Endodermal cell (in vitro differentiated cells): ENCODE results near the gene PRUNE2. TPM values are rescaled to one million over a fixed set of nuclear protein-coding genes. Genes with fewer than 3 reads are reported as not detected.

Source experiments
- DNase-seq: peaks from one replicate; pipeline ENCODE4 v3.0.0-alpha.2; 2017
- H3K27ac ChIP-seq: 2 replicates; pipeline ENCODE4 v1.5.1; 2013; ENCODE audit warnings: mild to moderate bottlenecking, low read depth, low read length, moderate library complexity
- H3K27me3 ChIP-seq: 2 replicates; pipeline ENCODE4 v1.6.1; 2013; ENCODE audit warnings: mild to moderate bottlenecking, low read length, moderate library complexity; ENCODE audit not compliant: insufficient read depth, control insufficient read depth, poor library complexity, severe bottlenecking
- H3K36me3 ChIP-seq: 2 replicates; pipeline ENCODE4 v1.7.0; 2013; ENCODE audit warnings: mild to moderate bottlenecking, low read length, moderate library complexity; ENCODE audit not compliant: control insufficient read depth, insufficient read depth
- H3K4me1 ChIP-seq: one replicate; pipeline ENCODE4 v1.7.0; 2013; ENCODE audit warnings: low read length; ENCODE audit not compliant: control insufficient read depth, insufficient read depth
- H3K4me3 ChIP-seq: 2 replicates; pipeline ENCODE4 v1.5.1; 2013; ENCODE audit warnings: mild to moderate bottlenecking, low read length, moderate library complexity
- H3K9ac ChIP-seq: 2 replicates; pipeline ENCODE4 v1.6.1; 2013; ENCODE audit warnings: mild to moderate bottlenecking, low read length, moderate library complexity; ENCODE audit not compliant: poor library complexity, severe bottlenecking; ENCODE audit errors: extremely low read depth
- H3K9me3 ChIP-seq: 2 replicates; pipeline ENCODE4 v1.6.1; 2013; ENCODE audit warnings: mild to moderate bottlenecking, low read length, moderate library complexity; ENCODE audit not compliant: control insufficient read depth
- H3K27ac Mint-ChIP-seq: 2 replicates; pipeline ENCODE4 v1.8.0; 2020; ENCODE audit warnings: mixed read lengths
- H3K27me3 Mint-ChIP-seq: 2 replicates; pipeline ENCODE4 v1.8.0; 2021; ENCODE audit warnings: mild to moderate bottlenecking, mixed read lengths; ENCODE audit not compliant: insufficient read depth
- H3K36me3 Mint-ChIP-seq: 2 replicates; pipeline ENCODE4 v1.8.0; 2020; ENCODE audit warnings: low read depth, mixed read lengths
- H3K4me1 Mint-ChIP-seq: 2 replicates; pipeline ENCODE4 v1.8.0; 2020; ENCODE audit warnings: mixed read lengths
- H3K4me3 Mint-ChIP-seq: 2 replicates; pipeline ENCODE4 v1.8.0; 2020; ENCODE audit warnings: mild to moderate bottlenecking, moderate library complexity, mixed read lengths
- H3K9me3 Mint-ChIP-seq: 2 replicates; pipeline ENCODE4 v1.8.0; 2020; ENCODE audit warnings: mild to moderate bottlenecking, mixed read lengths
- CTCF ChIP-seq: fragments of 200-600 bp; sonication (generic); conservative IDR thresholded peaks from 2 replicates; pipeline ENCODE4 v1.5.0; 2021; ENCODE audit warnings: antibody characterized with exemption, mild to moderate bottlenecking
- WGBS, 2 experiments: methylation state at CpG; one replicate each; pipeline versions ENCODE4 v1.1.5 to v1.1.7; 2013; ENCODE audit warnings: missing lambda C conversion rate in 2 of 2, mixed read lengths in 1 of 2; ENCODE audit not compliant: insufficient coverage in 1 of 2, insufficient read length in 1 of 2; 5-methylcytosine and 5-hydroxymethylcytosine counted together
- total RNA-seq, 2 donors: library from RNA; stranded (reverse); fragmentation: NEBNext Ultra II Directional in 1 of 2; extraction: Animal tissue kit (Norgen Biotek cat#: 25700) in 1 of 2; gene quantifications; 2 replicates in 1 of 2; 3 replicates in 1 of 2; pipeline ENCODE4 v1.2.1, GENCODE V29; 2021

The PRUNE2 gene
- total RNA-seq, 2 donors from 2014 or later: 4.1 to 6.8 TPM

DNA sequence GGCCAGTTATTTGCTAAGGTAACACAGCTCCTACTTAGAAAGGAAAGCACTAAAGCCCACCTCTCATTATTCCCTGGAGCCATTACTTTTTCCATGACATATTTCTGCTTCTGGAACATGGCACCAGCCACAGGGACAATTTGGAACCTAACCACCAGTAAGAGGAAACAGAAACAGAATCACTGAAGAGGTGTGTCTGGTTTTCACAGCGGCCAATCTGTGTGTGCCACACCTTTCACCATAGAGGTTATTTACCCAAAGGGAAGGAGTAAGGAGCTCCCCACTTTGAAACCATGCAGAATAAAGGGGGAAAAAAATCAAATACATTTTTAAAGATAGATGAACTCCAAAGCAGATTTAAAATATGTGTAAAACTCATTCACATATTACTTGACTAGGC is 21.1 kb downstream of the PRUNE2 start:
- H3K4me1 ChIP-seq: no peaks in the 10 kb centered on the region
- H3K4me3 ChIP-seq: no peak overlapping the region
- H3K27ac ChIP-seq: no peak overlapping the region
- no peaks in the 10 kb centered on the region for H3K36me3 ChIP-seq
- Mint-ChIP-seq H3K27ac (no peak overlapping the region), H3K36me3 (no peaks in the 10 kb centered on the region), H3K4me3 (no peak overlapping the region), H3K4me1 (no peaks in the 10 kb centered on the region), H3K9me3 (no peaks in the 10 kb centered on the region), H3K27me3 (no peaks in the 10 kb centered on the region)
- 100% methylated on average over 1 of the region's 1 CpG; no CpG with 5 or more reads in 1 of the 2 experiments for WGBS, 2 experiments
- DNase-seq: no peak
- H3K9me3 ChIP-seq: no peaks in the 10 kb centered on the region
- TF ChIP-seq CTCF: no peak
- H3K27me3 ChIP-seq: no peaks in the 10 kb centered on the region
- H3K9ac ChIP-seq: no peak overlapping the region

DNA sequence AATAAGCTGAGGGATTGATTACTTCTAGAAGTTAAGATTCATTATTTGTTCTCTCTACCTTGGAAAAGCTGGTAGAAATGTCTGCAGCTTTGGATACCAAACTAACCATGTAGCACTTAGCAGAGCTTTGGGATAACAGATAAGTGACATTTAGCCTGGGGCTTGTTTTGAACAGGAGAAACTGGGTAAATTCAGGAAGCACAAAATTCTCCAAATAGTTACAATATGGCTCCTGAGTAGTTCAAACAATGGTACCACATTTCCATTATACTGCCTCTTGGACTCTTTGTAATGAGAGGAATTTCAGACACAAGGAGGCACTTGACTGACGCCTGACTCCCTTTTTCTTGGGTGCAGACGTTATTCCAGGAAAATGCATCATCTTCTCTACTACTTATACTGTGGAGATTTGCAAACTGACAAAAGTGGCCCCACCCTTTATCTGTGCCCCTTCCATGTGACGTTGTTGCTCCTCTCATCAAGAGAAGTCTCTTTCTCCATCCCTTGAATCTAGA is 22.5 kb downstream of the PRUNE2 start:
- Mint-ChIP-seq H3K4me3 (no peak overlapping the region), H3K27ac (no peak overlapping the region), H3K36me3 (no peaks in the 10 kb centered on the region), H3K9me3 (no peaks in the 10 kb centered on the region), H3K4me1 (no peaks in the 10 kb centered on the region), H3K27me3 (no peaks in the 10 kb centered on the region)
- TF ChIP-seq CTCF: no peak
- H3K27ac ChIP-seq: no peak overlapping the region
- no peaks in the 10 kb centered on the region for H3K27me3 ChIP-seq
- no peaks in the 10 kb centered on the region for H3K4me1 ChIP-seq
- no peaks in the 10 kb centered on the region for H3K9me3 ChIP-seq
- no peaks in the 10 kb centered on the region for H3K36me3 ChIP-seq
- no peak overlapping the region for H3K9ac ChIP-seq
- WGBS, 2 experiments: 73 to 83% methylated on average over 2 to 3 of the region's 3 CpGs
- DNase-seq: no peak
- H3K4me3 ChIP-seq: no peak overlapping the region

DNA sequence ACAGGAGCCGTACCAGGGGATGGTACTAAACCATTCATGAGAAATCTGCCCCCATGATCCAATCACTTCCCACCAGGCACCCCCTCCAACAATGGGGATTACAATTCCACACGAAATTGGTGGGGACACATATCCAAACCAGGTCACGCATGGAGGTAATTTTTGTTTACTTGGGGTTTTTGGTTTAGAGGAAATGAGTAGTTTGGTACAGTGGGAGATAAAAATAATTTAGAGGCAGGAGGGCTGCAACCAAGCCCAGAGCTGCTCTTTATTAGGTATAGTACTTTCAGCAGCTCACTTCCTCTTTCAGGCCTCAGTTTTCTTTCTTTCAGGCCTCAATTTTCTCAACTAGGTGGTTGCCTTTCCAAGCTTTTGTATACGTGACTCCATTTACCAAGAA is 23.2 kb downstream of the PRUNE2 start:
- WGBS, 2 experiments: 87 to 93% methylated on average over 2 to 4 of the region's 4 CpGs
- no peak for DNase-seq
- Histone ChIP-seq H3K9ac (no peak overlapping the region), H3K27me3 (no peaks in the 10 kb centered on the region), H3K4me3 (no peak overlapping the region), H3K9me3 (no peaks in the 10 kb centered on the region), H3K36me3 (no peaks in the 10 kb centered on the region), H3K27ac (no peak overlapping the region), H3K4me1 (no peaks in the 10 kb centered on the region)
- Mint-ChIP-seq H3K27ac (no peak overlapping the region), H3K27me3 (no peaks in the 10 kb centered on the region), H3K9me3 (no peaks in the 10 kb centered on the region), H3K4me3 (no peak overlapping the region), H3K4me1 (no peaks in the 10 kb centered on the region), H3K36me3 (no peaks in the 10 kb centered on the region)
- TF ChIP-seq CTCF: no peak
